ENCODE data around the gene SLC39A9. TPM values are rescaled to one million over a fixed set of nuclear protein-coding genes. Genes with fewer than 3 reads are reported as not detected.

SLC39A9 gene
- total and polyA plus RNA-seq, 4 donors: 28.7 to 140 (median 43.1) TPM

DNA sequence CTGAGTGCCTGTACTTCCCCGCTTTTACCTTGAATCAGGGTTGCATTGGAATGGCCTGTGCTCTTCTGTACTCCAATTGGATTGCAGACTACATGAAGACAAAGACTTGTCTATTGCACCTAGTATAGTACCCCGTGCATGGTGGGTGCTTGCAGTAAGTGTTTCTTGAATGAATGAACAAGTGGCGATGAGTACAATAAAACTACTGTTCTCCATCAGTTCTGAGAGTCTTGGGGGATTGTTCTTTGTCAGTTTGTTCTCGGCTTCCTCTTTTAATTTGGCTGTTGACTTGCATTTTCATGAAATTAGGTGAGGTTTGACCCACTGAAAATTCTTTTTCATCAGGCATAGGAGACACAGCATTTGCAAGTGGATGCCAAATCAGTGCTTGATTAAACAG is 34.5 kb upstream of the SLC39A9 start:
- DNase-seq (ENCODE audit: low spot score): no peak
- H3K36me3 ChIP-seq (ENCODE audit: control insufficient read depth in 4 of 4, insufficient read depth in 3 of 4, low read depth in 1 of 4, low read length in 3 of 4): no peaks in the 10 kb centered on the region
- H3K27ac ChIP-seq (ENCODE audit: low read depth in 1 of 2, low read length in 2 of 2): no peak overlapping the region
- H3K4me3 ChIP-seq (ENCODE audit: low read depth in 1 of 3, low read length in 3 of 3): no peak overlapping the region
- no peak overlapping the region for H3K9ac ChIP-seq (ENCODE audit: low read depth in 1 of 2, low read length in 2 of 2)
- no peaks in the 10 kb centered on the region for H3K9me3 ChIP-seq (ENCODE audit: control insufficient read depth in 4 of 4, low read length in 3 of 4)
- no peaks in the 10 kb centered on the region for H3K4me1 ChIP-seq (ENCODE audit: control insufficient read depth in 4 of 4, insufficient read depth in 4 of 4, low read length in 3 of 4)
- no peaks in the 10 kb centered on the region for H3K27me3 ChIP-seq (ENCODE audit: control insufficient read depth in 4 of 4, insufficient read depth in 4 of 4, low read length in 3 of 4)
- 91% methylated on average over 4 of the region's 4 CpGs for WGBS
- TF ChIP-seq HNF4A (conservative IDR thresholded peaks at IDR 0.05): no peak
- TF ChIP-seq FOXA1 (IDR thresholded peaks at IDR 0.05): no peak

DNA sequence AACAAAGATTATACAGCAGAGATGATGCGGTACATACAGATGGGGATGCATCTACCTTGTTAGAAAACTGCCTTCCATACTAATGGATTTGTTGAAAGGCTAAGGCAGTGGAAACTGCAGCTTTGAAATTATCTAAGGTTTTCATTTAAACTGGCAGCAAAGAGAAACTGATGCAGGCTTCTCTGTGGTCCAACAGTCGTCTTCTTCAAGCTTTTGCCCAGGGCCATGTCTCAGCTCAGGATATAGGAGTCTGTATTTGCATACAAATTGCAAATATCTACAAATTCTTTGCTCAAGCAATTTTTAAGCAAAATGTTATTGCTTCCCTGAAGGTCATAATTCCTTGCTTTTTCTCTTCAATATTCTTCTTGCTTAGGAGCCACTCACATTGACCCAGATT is 34.1 kb upstream of the SLC39A9 start:
- WGBS: 81% methylated on average over 2 of the region's 2 CpGs
- no peaks in the 10 kb centered on the region for H3K27me3 ChIP-seq (ENCODE audit: control insufficient read depth in 4 of 4, insufficient read depth in 4 of 4, low read length in 3 of 4)
- DNase-seq (ENCODE audit: low spot score): no peak
- TF ChIP-seq RXRA (IDR thresholded peaks at IDR 0.05): no peak
- TF ChIP-seq, protein P1, sequence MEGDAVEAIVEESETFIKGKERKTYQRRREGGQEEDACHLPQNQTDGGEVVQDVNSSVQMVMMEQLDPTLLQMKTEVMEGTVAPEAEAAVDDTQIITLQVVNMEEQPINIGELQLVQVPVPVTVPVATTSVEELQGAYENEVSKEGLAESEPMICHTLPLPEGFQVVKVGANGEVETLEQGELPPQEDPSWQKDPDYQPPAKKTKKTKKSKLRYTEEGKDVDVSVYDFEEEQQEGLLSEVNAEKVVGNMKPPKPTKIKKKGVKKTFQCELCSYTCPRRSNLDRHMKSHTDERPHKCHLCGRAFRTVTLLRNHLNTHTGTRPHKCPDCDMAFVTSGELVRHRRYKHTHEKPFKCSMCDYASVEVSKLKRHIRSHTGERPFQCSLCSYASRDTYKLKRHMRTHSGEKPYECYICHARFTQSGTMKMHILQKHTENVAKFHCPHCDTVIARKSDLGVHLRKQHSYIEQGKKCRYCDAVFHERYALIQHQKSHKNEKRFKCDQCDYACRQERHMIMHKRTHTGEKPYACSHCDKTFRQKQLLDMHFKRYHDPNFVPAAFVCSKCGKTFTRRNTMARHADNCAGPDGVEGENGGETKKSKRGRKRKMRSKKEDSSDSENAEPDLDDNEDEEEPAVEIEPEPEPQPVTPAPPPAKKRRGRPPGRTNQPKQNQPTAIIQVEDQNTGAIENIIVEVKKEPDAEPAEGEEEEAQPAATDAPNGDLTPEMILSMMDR (IDR thresholded peaks at IDR 0.05; ENCODE audit: low read depth, low read length, missing input control): no peak
- TF ChIP-seq, protein P2, sequence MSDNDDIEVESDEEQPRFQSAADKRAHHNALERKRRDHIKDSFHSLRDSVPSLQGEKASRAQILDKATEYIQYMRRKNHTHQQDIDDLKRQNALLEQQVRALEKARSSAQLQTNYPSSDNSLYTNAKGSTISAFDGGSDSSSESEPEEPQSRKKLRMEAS (IDR thresholded peaks at IDR 0.05): no peak
- no peak for TF ChIP-seq JUND (IDR thresholded peaks at IDR 0.05)
- TF ChIP-seq YY1 (IDR thresholded peaks at IDR 0.05): no peak
- TF ChIP-seq HNF4G (IDR thresholded peaks at IDR 0.05): no peak
- no peak for TF ChIP-seq EGR1 (IDR thresholded peaks at IDR 0.05; ENCODE audit: low read depth in 2 of 2)
- no peak for TF ChIP-seq FOXA1 (IDR thresholded peaks at IDR 0.05)
- TF ChIP-seq, protein P3, sequence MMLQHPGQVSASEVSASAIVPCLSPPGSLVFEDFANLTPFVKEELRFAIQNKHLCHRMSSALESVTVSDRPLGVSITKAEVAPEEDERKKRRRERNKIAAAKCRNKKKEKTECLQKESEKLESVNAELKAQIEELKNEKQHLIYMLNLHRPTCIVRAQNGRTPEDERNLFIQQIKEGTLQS (IDR thresholded peaks at IDR 0.05): no peak
- TF ChIP-seq TAF1 (conservative IDR thresholded peaks at IDR 0.05): no peak
- no peak for TF ChIP-seq HNF4A (conservative IDR thresholded peaks at IDR 0.05)
- TF ChIP-seq GABPA (IDR thresholded peaks at IDR 0.05 in 1 of 2, conservative IDR thresholded peaks at IDR 0.05 in 1 of 2): no peak
- no peak overlapping the region for H3K27ac ChIP-seq (ENCODE audit: low read depth in 1 of 2, low read length in 2 of 2)
- H3K4me1 ChIP-seq (ENCODE audit: control insufficient read depth in 4 of 4, insufficient read depth in 4 of 4, low read length in 3 of 4): no peaks in the 10 kb centered on the region
- no peak overlapping the region for H3K4me3 ChIP-seq (ENCODE audit: low read depth in 1 of 3, low read length in 3 of 3)
- no peaks in the 10 kb centered on the region for H3K36me3 ChIP-seq (ENCODE audit: control insufficient read depth in 4 of 4, insufficient read depth in 3 of 4, low read depth in 1 of 4, low read length in 3 of 4)
- no peak overlapping the region for H3K9ac ChIP-seq (ENCODE audit: low read depth in 1 of 2, low read length in 2 of 2)
- no peaks in the 10 kb centered on the region for H3K9me3 ChIP-seq (ENCODE audit: control insufficient read depth in 4 of 4, low read length in 3 of 4)

DNA sequence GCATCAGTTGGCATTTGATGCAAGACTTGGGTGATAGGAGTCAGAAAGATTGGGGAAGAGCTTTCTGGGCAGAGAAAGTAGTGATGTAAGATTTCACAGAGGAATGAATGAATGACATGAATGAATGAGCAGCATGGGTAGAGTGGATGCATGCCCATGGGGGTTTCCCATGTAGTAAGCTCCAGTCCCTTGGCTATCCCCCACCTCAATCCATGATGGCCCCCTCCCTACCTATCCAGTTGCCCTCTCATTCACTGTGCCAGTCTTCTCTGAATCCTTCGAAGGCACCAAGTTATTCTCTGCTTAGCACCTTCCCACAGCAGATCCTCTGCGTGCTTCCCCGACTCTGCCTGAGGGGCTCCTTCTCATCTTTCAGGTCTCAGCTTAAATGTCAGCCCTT is 32.4 kb upstream of the SLC39A9 start:
- no peak overlapping the region for H3K27ac ChIP-seq (ENCODE audit: low read depth in 1 of 2, low read length in 2 of 2)
- H3K9ac ChIP-seq (ENCODE audit: low read depth in 1 of 2, low read length in 2 of 2): no peak overlapping the region
- WGBS: 69% methylated on average over 3 of the region's 3 CpGs
- no peak for DNase-seq (ENCODE audit: low spot score)
- H3K27me3 ChIP-seq (ENCODE audit: control insufficient read depth in 4 of 4, insufficient read depth in 4 of 4, low read length in 3 of 4): no peaks in the 10 kb centered on the region
- TF ChIP-seq SP1 (IDR thresholded peaks at IDR 0.05) (no peak), RXRA (IDR thresholded peaks at IDR 0.05) (no peak), FOXA1 (IDR thresholded peaks at IDR 0.05) (no peak), RAD21 (IDR thresholded peaks at IDR 0.05) (no peak), HNF4A (conservative IDR thresholded peaks at IDR 0.05) (no peak), EGR1 (IDR thresholded peaks at IDR 0.05; ENCODE audit: low read depth in 2 of 2) (no peak), FOXA2 (IDR thresholded peaks at IDR 0.05) (no peak)
- TF ChIP-seq, protein P2 (IDR thresholded peaks at IDR 0.05): no peak
- TF ChIP-seq, protein P4, sequence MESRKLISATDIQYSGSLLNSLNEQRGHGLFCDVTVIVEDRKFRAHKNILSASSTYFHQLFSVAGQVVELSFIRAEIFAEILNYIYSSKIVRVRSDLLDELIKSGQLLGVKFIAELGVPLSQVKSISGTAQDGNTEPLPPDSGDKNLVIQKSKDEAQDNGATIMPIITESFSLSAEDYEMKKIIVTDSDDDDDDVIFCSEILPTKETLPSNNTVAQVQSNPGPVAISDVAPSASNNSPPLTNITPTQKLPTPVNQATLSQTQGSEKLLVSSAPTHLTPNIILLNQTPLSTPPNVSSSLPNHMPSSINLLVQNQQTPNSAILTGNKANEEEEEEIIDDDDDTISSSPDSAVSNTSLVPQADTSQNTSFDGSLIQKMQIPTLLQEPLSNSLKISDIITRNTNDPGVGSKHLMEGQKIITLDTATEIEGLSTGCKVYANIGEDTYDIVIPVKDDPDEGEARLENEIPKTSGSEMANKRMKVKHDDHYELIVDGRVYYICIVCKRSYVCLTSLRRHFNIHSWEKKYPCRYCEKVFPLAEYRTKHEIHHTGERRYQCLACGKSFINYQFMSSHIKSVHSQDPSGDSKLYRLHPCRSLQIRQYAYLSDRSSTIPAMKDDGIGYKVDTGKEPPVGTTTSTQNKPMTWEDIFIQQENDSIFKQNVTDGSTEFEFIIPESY (IDR thresholded peaks at IDR 0.05): no peak
- TF ChIP-seq, protein P5, sequence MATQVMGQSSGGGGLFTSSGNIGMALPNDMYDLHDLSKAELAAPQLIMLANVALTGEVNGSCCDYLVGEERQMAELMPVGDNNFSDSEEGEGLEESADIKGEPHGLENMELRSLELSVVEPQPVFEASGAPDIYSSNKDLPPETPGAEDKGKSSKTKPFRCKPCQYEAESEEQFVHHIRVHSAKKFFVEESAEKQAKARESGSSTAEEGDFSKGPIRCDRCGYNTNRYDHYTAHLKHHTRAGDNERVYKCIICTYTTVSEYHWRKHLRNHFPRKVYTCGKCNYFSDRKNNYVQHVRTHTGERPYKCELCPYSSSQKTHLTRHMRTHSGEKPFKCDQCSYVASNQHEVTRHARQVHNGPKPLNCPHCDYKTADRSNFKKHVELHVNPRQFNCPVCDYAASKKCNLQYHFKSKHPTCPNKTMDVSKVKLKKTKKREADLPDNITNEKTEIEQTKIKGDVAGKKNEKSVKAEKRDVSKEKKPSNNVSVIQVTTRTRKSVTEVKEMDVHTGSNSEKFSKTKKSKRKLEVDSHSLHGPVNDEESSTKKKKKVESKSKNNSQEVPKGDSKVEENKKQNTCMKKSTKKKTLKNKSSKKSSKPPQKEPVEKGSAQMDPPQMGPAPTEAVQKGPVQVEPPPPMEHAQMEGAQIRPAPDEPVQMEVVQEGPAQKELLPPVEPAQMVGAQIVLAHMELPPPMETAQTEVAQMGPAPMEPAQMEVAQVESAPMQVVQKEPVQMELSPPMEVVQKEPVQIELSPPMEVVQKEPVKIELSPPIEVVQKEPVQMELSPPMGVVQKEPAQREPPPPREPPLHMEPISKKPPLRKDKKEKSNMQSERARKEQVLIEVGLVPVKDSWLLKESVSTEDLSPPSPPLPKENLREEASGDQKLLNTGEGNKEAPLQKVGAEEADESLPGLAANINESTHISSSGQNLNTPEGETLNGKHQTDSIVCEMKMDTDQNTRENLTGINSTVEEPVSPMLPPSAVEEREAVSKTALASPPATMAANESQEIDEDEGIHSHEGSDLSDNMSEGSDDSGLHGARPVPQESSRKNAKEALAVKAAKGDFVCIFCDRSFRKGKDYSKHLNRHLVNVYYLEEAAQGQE (IDR thresholded peaks at IDR 0.05): no peak
- TF ChIP-seq, protein P1 (IDR thresholded peaks at IDR 0.05; ENCODE audit: low read depth, low read length, missing input control): no peak
- TF ChIP-seq, protein P3 (IDR thresholded peaks at IDR 0.05): no peak
- H3K4me1 ChIP-seq (ENCODE audit: control insufficient read depth in 4 of 4, insufficient read depth in 4 of 4, low read length in 3 of 4): no peaks in the 10 kb centered on the region
- H3K9me3 ChIP-seq (ENCODE audit: control insufficient read depth in 4 of 4, low read length in 3 of 4): no peaks in the 10 kb centered on the region
- no peak overlapping the region for H3K4me3 ChIP-seq (ENCODE audit: low read depth in 1 of 3, low read length in 3 of 3)
- no peaks in the 10 kb centered on the region for H3K36me3 ChIP-seq (ENCODE audit: control insufficient read depth in 4 of 4, insufficient read depth in 3 of 4, low read depth in 1 of 4, low read length in 3 of 4)

Measured in liver (tissue), 9 donors.